C4-2B (cell line): ENCODE data around the gene TBL1Y.

Experiments used
- ZFX ChIP-seq: fragments of 450-650 bp; IDR thresholded peaks from 2 replicates; pipeline ENCODE4 v1.6.1; 2017
- TF ChIP-seq, protein P1 (sequence below): fragments of 450-650 bp; conservative IDR thresholded peaks from 2 replicates; pipeline ENCODE4 v1.5.1; 2017; ENCODE audit warnings: mild to moderate bottlenecking

DNA sequence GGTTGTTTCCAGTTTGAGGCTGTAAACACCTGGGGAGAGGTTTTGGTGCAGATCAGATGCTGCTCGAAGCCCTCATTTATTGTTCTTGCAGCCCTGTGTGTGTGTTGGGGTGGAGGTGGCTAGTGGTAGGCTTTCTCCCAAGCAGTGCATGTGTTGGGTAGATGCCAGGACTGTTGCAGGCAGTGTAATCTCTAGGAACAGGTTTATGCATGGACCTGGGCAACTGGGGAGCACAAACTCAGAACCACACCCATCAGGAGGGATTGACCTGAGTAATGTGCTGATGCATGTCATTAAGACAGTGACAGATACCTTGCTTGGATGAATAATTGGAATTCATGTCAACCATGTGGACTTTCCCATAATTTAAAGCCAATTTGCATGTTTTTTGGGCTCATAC is 77.3 kb downstream of the TBL1Y start:
- TF ChIP-seq, protein P1, sequence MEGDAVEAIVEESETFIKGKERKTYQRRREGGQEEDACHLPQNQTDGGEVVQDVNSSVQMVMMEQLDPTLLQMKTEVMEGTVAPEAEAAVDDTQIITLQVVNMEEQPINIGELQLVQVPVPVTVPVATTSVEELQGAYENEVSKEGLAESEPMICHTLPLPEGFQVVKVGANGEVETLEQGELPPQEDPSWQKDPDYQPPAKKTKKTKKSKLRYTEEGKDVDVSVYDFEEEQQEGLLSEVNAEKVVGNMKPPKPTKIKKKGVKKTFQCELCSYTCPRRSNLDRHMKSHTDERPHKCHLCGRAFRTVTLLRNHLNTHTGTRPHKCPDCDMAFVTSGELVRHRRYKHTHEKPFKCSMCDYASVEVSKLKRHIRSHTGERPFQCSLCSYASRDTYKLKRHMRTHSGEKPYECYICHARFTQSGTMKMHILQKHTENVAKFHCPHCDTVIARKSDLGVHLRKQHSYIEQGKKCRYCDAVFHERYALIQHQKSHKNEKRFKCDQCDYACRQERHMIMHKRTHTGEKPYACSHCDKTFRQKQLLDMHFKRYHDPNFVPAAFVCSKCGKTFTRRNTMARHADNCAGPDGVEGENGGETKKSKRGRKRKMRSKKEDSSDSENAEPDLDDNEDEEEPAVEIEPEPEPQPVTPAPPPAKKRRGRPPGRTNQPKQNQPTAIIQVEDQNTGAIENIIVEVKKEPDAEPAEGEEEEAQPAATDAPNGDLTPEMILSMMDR = no peak
- TF ChIP-seq ZFX = no peak
